Neural progenitor cell (in vitro differentiated cells): ENCODE results near the gene IFT122. TPM values are rescaled to one million over a fixed set of nuclear protein-coding genes. Genes with fewer than 3 reads are reported as not detected.

ENCODE experiments used
- DNase-seq: peaks from one replicate; pipeline ENCODE4 v3.0.0-alpha.2; 2016; ENCODE audit warnings: low spot score
- H2AFZ ChIP-seq: fragments of 200-600 bp; sonication (generic); replicated peaks from 2 replicates; pipeline ENCODE4 v1.6.1; 2016; ENCODE audit warnings: antibody characterized with exemption
- H3F3A ChIP-seq: fragments of 200-600 bp; sonication (generic); 2 replicates; pipeline ENCODE4 v1.6.1; 2016; ENCODE audit warnings: antibody characterized with exemption, low read depth
- H3K27ac ChIP-seq: fragments of 200-600 bp; sonication (generic); 2 replicates; pipeline ENCODE4 v1.5.1; 2016; ENCODE audit warnings: mild to moderate bottlenecking
- H3K27me3 ChIP-seq: fragments of 200-600 bp; sonication (generic); 2 replicates; pipeline ENCODE4 v1.6.1; 2016; ENCODE audit warnings: mild to moderate bottlenecking, moderate library complexity
- H3K36me3 ChIP-seq: fragments of 200-600 bp; sonication (generic); 2 replicates; pipeline ENCODE4 v1.5.1; 2016
- H3K4me1 ChIP-seq: fragments of 200-600 bp; sonication (generic); 2 replicates; pipeline ENCODE4 v1.6.1; 2016; ENCODE audit warnings: mixed run types
- H3K4me2 ChIP-seq: fragments of 200-600 bp; sonication (generic); 2 replicates; pipeline ENCODE4 v1.6.1; 2016
- H3K4me3 ChIP-seq: fragments of 200-600 bp; sonication (generic); 2 replicates; pipeline ENCODE4 v1.5.1; 2016
- H3K79me2 ChIP-seq: fragments of 200-600 bp; sonication (generic); 2 replicates; pipeline ENCODE4 v1.6.1; 2016; ENCODE audit warnings: low read depth
- H3K9ac ChIP-seq: fragments of 200-600 bp; sonication (generic); 2 replicates; pipeline ENCODE4 v1.6.1; 2016
- H3K9me3 ChIP-seq: fragments of 200-600 bp; sonication (generic); 2 replicates; pipeline ENCODE4 v1.5.1; 2016; ENCODE audit warnings: low read depth
- H4K20me1 ChIP-seq: fragments of 200-600 bp; sonication (generic); 2 replicates; pipeline ENCODE4 v1.6.1; 2016; ENCODE audit warnings: low read depth
- H3K27ac Mint-ChIP-seq: 3 replicates; pipeline ENCODE4 v1.8.0; 2021; ENCODE audit warnings: mixed read lengths
- H3K27me3 Mint-ChIP-seq: 2 replicates; pipeline ENCODE4 v1.8.0; 2022; ENCODE audit warnings: low read depth, mild to moderate bottlenecking, inconsistent platforms, moderate library complexity, mixed read lengths; ENCODE audit not compliant: insufficient read depth
- H3K36me3 Mint-ChIP-seq: 3 replicates; pipeline ENCODE4 v1.8.0; 2021; ENCODE audit warnings: mixed read lengths
- H3K4me1 Mint-ChIP-seq: 3 replicates; pipeline ENCODE4 v1.8.0; 2021; ENCODE audit warnings: mixed read lengths
- H3K4me3 Mint-ChIP-seq: 3 replicates; pipeline ENCODE4 v1.8.0; 2021; ENCODE audit warnings: mild to moderate bottlenecking, moderate library complexity, mixed read lengths
- H3K9me3 Mint-ChIP-seq: 3 replicates; pipeline ENCODE4 v1.8.0; 2020; ENCODE audit warnings: mixed read lengths
- CTCF ChIP-seq: fragments of 200-600 bp; sonication (generic); IDR thresholded peaks from 2 replicates; pipeline ENCODE4 v1.5.1; 2017; ENCODE audit warnings: antibody characterized with exemption, mild to moderate bottlenecking
- EZH2 ChIP-seq: fragments of 200-600 bp; sonication (generic); IDR thresholded peaks from 2 replicates; pipeline ENCODE4 v1.6.1; 2017; ENCODE audit warnings: antibody characterized with exemption, mild to moderate bottlenecking, moderate library complexity
- EZH2phosphoT487 ChIP-seq: fragments of 200-600 bp; sonication (generic); IDR thresholded peaks from 2 replicates; pipeline ENCODE4 v1.6.1; 2017; ENCODE audit warnings: antibody characterized with exemption
- total RNA-seq: library from RNA; depleted of rRNA; stranded (reverse); fragments of >200 nt; gene quantifications from 2 replicates; pipeline ENCODE4 v1.2.3, GENCODE V29; 2015; ENCODE audit warnings: low replicate concordance

Gene IFT122
- total RNA-seq, 1 donor from 2014 or later, result 48.0 TPM

GRCh38 chr3:129398803-129399144, 41.2 kb upstream of the IFT122 start:
- Histone ChIP-seq H3K9ac (peak overlapping the region; percentile 91), H3K4me2 (peak overlapping the region; percentile 89), H3K36me3 (no peaks in the 10 kb centered on the region), H4K20me1 (peaks cover 24% of the 10 kb centered on the region), H3K4me1 (peaks cover 6% of the 10 kb centered on the region), H3K27me3 (no peaks in the 10 kb centered on the region), H3K27ac (peak overlapping the region; percentile 81), H3K79me2 (peaks cover 43% of the 10 kb centered on the region), H3F3A (no peaks in the 10 kb centered on the region), H3K9me3 (no peaks in the 10 kb centered on the region), H3K4me3 (peak overlapping the region; percentile 97), H2AFZ (peak overlapping the region; percentile 99)
- peak overlapping the region; percentile 100 for H3K27ac Mint-ChIP-seq
- no peaks in the 10 kb centered on the region for H3K9me3 Mint-ChIP-seq
- H3K27me3 Mint-ChIP-seq, result no peaks in the 10 kb centered on the region
- DNase-seq, result peak; percentile 52
- H3K4me1 Mint-ChIP-seq, result peaks cover 24% of the 10 kb centered on the region
- H3K4me3 Mint-ChIP-seq, result peak overlapping the region; percentile 93
- TF ChIP-seq EZH2 (no peak), EZH2phosphoT487 (no peak), CTCF (no peak)
- peaks cover 3% of the 10 kb centered on the region for H3K36me3 Mint-ChIP-seq

GRCh38 chr3:129399145-129399894, 40.7 kb upstream of the IFT122 start:
- no peaks in the 10 kb centered on the region for H3K27me3 ChIP-seq
- H3K9me3 Mint-ChIP-seq, result no peaks in the 10 kb centered on the region
- H3K9ac ChIP-seq, result peak overlapping the region; percentile 91
- no peaks in the 10 kb centered on the region for H3K36me3 ChIP-seq
- H2AFZ ChIP-seq, result peak overlapping the region; percentile 99
- no peaks in the 10 kb centered on the region for H3F3A ChIP-seq
- peaks cover 24% of the 10 kb centered on the region for H3K4me1 Mint-ChIP-seq
- DNase-seq, result peak; percentile 95
- H3K4me3 ChIP-seq, result peak overlapping the region; percentile 97
- peak overlapping the region; percentile 89 for H3K4me2 ChIP-seq
- peaks cover 6% of the 10 kb centered on the region for H3K4me1 ChIP-seq
- peak overlapping the region; percentile 93 for H3K4me3 Mint-ChIP-seq
- H3K27ac Mint-ChIP-seq, result peak overlapping the region; percentile 100
- H4K20me1 ChIP-seq, result peaks cover 24% of the 10 kb centered on the region
- no peaks in the 10 kb centered on the region for H3K27me3 Mint-ChIP-seq
- H3K27ac ChIP-seq, result peak overlapping the region; percentile 81
- peak; percentile 88 for TF ChIP-seq CTCF
- no peak for TF ChIP-seq EZH2
- no peaks in the 10 kb centered on the region for H3K9me3 ChIP-seq
- peaks cover 3% of the 10 kb centered on the region for H3K36me3 Mint-ChIP-seq
- peaks cover 43% of the 10 kb centered on the region for H3K79me2 ChIP-seq

- no peaks in the 10 kb centered on the region for H3K36me3 ChIP-seq
- Mint-ChIP-seq H3K27ac (peak overlapping the region; percentile 100), H3K36me3 (no peaks in the 10 kb centered on the region), H3K4me1 (peaks cover 20% of the 10 kb centered on the region), H3K27me3 (no peaks in the 10 kb centered on the region), H3K9me3 (no peaks in the 10 kb centered on the region), H3K4me3 (peak overlapping the region; percentile 93)
- H3K27ac ChIP-seq, result no peak overlapping the region
- no peak for DNase-seq
- peaks cover 24% of the 10 kb centered on the region for H4K20me1 ChIP-seq
- peaks cover 43% of the 10 kb centered on the region for H3K79me2 ChIP-seq
- no peaks in the 10 kb centered on the region for H3F3A ChIP-seq
- H3K9me3 ChIP-seq, result no peaks in the 10 kb centered on the region
- H3K4me3 ChIP-seq, result peak overlapping the region; percentile 97
- H2AFZ ChIP-seq, result peak overlapping the region; percentile 99
- H3K9ac ChIP-seq, result no peak overlapping the region
- TF ChIP-seq EZH2 (no peak), CTCF (no peak), EZH2phosphoT487 (no peak)
- peaks cover 6% of the 10 kb centered on the region for H3K4me1 ChIP-seq
- peak overlapping the region; percentile 89 for H3K4me2 ChIP-seq
- no peaks in the 10 kb centered on the region for H3K27me3 ChIP-seq
Observed at GRCh38 chr3:129399895-129400357, 40.1 kb upstream of the IFT122 start.
